ENCODE measurements around the gene ABCA9. TPM values are rescaled to one million over a fixed set of nuclear protein-coding genes. Genes with fewer than 3 reads are reported as not detected.

ABCA9 gene
- total RNA-seq, 2 donors from 2014 or later, result 2.2 to 8.1 TPM

DNA sequence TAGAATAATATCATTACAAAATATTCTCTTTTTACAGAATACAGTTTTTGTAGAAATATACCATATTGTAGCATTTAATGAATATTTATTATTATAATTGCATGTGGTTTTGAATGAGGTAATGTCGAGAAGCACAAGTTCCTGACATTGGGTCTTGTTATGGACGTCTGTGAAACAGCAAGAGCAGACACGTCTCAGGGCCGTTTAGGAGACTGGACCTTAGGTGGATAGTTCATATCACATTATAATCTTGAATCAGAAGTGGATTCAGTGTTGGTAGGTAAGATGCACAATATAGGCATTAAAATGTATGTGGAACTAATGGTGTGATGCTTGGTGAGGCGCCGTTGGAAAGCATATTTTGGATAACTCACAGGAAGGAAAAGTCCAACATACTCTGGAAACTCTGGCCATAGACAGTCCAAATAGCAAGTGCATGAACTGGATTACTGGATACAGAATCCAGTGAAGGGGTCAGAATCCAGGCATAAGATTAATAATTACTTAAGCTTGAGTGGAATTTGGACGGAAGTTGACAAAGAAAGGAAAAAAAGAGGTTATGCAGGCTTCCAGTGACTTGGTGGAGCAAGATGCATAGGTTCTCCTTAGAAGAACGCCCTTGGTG lies 122.7 kb downstream of the ABCA9 start:
- DNase-seq (no peak), ATAC-seq (no peak)
- intact Hi-C loops (cut with DNase I, micrococcal nuclease), result no loop called here

- DNase-seq (no peak), ATAC-seq (no peak)
- intact Hi-C loops (cut with DNase I, micrococcal nuclease), result no loop called here
Observed at GRCh38 chr17:68927516-68927915, 133.2 kb downstream of the ABCA9 start.

- DNase-seq, result no peak
- ATAC-seq, result no peak
- intact Hi-C loops (cut with DNase I, micrococcal nuclease), result no loop called here
Observed at GRCh38 chr17:68924793-68925720, 135.7 kb downstream of the ABCA9 start.

Small RNA genes lying within 50 kb of the gene (microRNA-seq; reads per million reads assigned to microRNA genes)
- 0 reads per million in 2 donors for gene MIR4524A
- 0 reads per million in 2 donors for gene MIR4524B

Other genes with a start within 250 kb of the ABCA9 start
- 10 to 100 TPM in 1 of 2 donors, 1 to 10 TPM in 1; 5.6 to 15.6 TPM for gene ABCA8, start 105.5 kb downstream of the ABCA9 start, total RNA-seq
- 1 to 10 TPM; 5.7 to 9.0 TPM for gene ABCA6, start 81.0 kb upstream of the ABCA9 start, total RNA-seq
- 1 to 10 TPM; 2.7 to 7.7 TPM for gene ABCA10, start 167.9 kb upstream of the ABCA9 start, total RNA-seq